Stromal cell of bone marrow (primary cell): Measurements from ENCODE around the gene PLA2G4A.

Source experiments
- DNase-seq: peaks from one replicate; pipeline ENCODE4 v3.0.0-alpha.2; 2012; ENCODE audit warnings: low read depth

Gene PLA2G4A

GRCh38 chr1:187027253-187027652 lies 198.5 kb downstream of the PLA2G4A start:
- no peak for DNase-seq

GRCh38 chr1:187032316-187032981 lies 203.7 kb downstream of the PLA2G4A start:
- DNase-seq, result no peak

- DNase-seq, result no peak
Observed at GRCh38 chr1:187032982-187033692, 204.4 kb downstream of the PLA2G4A start.

GRCh38 chr1:187033693-187034390 lies 205.1 kb downstream of the PLA2G4A start:
- DNase-seq, result no peak

- DNase-seq, result no peak
Observed at GRCh38 chr1:187034501-187034900, 205.8 kb downstream of the PLA2G4A start.

- DNase-seq, result no peak
Observed at GRCh38 chr1:187037973-187038553, 209.3 kb downstream of the PLA2G4A start.
